Measurements from ENCODE around the gene GLB1L2.

- TF ChIP-seq POLR2A (IDR thresholded peaks at IDR 0.05) = no peak
- TF ChIP-seq CTCF (IDR thresholded peaks at IDR 0.05) = no peak
Measured at GRCh38 chr11:134367781-134368180, 36.0 kb downstream of the GLB1L2 start.

All from upper lobe of left lung (tissue), 4 donors.